Fibroblast of pulmonary artery (primary cell): Measurements from ENCODE around the gene FLT1.
A peak's percentile ranks its signal among the peaks of the same experiment; 100 is the strongest.

Experiments
- DNase-seq: peaks from one replicate; pipeline ENCODE4 v3.0.0-alpha.2; 2010; ENCODE audit warnings: low read depth
- H3K4me3 ChIP-seq: replicated peaks from 2 replicates; pipeline ENCODE4 v1.5.1; 2011; ENCODE audit warnings: low read depth, mild to moderate bottlenecking, control low read depth, low read length, moderate library complexity
- TF ChIP-seq, protein P1 (sequence below): IDR thresholded peaks from 2 replicates; pipeline ENCODE4 v1.5.1; 2011; ENCODE audit warnings: mild to moderate bottlenecking, control low read depth, low read length, inconsistent platforms; ENCODE audit errors: missing control alignments

The FLT1 gene

DNA sequence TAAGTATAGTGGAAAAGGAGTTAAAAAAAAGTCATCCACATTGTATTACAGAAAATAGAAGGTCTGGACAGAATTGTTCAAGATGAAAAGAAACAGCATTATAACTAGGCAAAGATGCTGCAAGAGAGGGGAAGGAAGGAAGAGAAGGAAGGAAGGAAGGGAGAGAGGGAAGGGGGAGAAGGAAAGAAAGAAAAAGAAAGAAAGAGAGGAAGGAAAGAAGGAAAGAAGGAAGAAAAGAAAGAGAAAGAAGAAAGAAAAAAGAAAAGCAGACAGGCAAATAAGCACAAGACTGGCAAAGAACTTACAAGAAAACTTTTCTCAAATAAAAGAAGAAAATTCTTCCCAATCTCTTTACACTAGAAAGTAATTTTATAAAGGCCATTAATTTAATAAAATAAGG lies 15.1 kb upstream of the FLT1 start:
- no peak overlapping the region for H3K4me3 ChIP-seq
- TF ChIP-seq, protein P1, sequence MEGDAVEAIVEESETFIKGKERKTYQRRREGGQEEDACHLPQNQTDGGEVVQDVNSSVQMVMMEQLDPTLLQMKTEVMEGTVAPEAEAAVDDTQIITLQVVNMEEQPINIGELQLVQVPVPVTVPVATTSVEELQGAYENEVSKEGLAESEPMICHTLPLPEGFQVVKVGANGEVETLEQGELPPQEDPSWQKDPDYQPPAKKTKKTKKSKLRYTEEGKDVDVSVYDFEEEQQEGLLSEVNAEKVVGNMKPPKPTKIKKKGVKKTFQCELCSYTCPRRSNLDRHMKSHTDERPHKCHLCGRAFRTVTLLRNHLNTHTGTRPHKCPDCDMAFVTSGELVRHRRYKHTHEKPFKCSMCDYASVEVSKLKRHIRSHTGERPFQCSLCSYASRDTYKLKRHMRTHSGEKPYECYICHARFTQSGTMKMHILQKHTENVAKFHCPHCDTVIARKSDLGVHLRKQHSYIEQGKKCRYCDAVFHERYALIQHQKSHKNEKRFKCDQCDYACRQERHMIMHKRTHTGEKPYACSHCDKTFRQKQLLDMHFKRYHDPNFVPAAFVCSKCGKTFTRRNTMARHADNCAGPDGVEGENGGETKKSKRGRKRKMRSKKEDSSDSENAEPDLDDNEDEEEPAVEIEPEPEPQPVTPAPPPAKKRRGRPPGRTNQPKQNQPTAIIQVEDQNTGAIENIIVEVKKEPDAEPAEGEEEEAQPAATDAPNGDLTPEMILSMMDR = no peak
- no peak for DNase-seq

GRCh38 chr13:28505543-28506135 lies 10.7 kb upstream of the FLT1 start:
- peak; percentile 34 for DNase-seq
- TF ChIP-seq, protein P1 = no peak
- H3K4me3 ChIP-seq = no peak overlapping the region

DNA sequence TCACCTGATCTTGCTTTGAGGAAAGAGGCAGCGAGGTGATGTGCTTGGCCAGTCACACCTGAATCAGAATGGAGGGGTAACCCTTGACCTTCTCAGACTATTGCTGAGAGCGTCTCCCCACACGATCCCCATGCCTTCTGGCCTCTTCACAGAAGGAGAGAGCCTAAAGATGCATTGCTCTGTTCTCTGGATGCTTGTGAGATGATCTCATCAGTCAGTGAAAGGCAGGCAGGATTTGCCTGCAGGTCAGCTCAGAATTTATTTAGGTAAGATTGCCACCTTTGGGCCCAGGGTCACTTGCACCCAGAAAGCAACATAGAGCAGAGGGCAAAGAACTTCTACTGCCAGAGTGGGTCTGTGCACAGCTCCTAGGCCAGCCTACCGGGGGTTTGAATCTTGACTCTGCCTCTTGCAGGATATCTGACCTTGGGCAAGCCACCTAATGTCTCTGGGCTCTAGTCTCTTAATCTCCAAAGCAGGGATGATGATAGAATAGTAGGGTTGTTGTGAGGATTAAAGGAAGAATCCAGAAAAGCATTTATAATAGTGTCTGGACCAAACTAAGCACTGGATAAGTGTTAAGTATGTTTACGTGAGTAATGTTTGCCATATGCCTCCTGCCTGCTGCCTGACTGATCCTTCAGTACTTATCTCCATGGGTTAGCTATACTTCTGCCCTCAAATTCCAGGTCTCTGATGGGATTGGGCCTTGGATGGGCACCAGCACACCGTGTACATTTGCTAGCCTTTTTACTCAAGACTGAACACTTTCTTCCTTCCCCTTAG lies 8.4 kb upstream of the FLT1 start:
- no peak for DNase-seq
- TF ChIP-seq, protein P1 = no peak
- no peak overlapping the region for H3K4me3 ChIP-seq

- no peak overlapping the region for H3K4me3 ChIP-seq
- DNase-seq = no peak
- TF ChIP-seq, protein P1 = no peak
Observed at GRCh38 chr13:28501547-28501946, 6.6 kb upstream of the FLT1 start.

- no peak for DNase-seq
- TF ChIP-seq, protein P1 = no peak
- no peak overlapping the region for H3K4me3 ChIP-seq
Observed at GRCh38 chr13:28499609-28500008, 4.7 kb upstream of the FLT1 start.

DNA sequence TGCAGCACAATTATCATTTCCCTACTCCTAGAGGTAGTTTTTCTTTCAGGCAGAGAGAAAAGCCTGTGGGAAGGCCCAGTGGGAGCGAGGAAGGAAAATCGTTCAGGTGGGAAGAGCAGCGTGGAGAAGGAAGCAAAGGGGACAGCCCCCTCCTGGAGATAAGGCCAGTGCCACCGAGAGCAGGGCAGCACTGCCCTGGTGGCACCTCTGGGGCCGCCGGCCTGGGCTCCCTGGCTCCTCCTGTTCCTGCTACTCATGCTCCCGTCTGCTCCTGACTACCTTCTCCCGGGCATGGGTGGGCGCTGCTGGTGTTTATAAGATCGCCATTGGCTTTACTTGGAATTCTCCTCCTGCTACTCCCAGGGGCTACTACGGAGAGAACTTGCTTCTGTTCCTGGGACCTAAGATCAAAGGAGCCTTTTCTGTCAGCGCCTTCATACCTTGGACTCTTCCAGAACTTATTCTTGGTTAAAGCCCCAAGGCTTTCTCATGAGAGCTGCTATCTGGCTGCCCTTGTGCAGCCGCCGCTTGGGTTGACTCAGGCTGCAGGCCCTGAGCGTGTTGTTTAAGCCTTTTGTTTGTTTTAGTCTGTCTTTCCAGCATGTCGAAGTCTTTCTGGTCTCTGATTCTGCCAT lies 3.7 kb upstream of the FLT1 start:
- TF ChIP-seq, protein P1 = no peak
- no peak overlapping the region for H3K4me3 ChIP-seq
- DNase-seq = no peak
